Measurements from ENCODE around the gene TENM3.

Gene TENM3

DNA sequence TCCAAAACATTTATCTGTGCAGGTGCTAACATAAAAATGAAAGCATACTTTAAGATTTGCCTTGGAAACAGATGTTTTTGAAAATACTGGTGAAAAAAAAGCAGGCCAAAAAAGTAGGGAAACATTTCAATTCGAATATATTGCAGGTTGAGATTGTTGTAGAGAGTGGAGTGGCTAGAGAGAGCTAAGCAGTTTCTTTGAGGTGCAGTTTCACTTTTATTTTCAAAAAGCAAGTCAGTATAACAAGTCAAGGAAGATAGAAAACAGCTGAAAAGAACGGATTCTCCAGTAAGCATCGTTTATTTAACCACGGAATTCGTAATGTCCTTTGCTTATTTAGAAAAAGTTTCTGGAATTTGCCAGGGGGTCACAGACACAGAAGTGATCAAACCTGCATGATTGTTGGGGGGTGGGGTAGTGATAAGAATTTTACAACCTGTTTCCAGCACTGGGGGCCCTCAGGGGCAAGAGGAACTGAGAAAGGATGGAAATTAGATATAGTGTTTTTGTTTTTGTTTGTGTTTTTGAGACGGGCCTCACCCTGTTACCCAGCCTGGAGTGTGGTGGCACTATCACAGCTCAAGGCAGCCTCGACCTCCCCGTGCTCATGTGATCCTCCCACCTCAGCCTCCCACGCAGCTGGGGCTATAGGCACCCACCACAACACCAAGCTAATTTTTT, 175.0 kb downstream of the TENM3 start:
- Histone ChIP-seq H4K20me1 (ENCODE audit: insufficient read depth, low read length) (no peaks in the 10 kb centered on the region), H3K79me2 (ENCODE audit: insufficient read depth, low read length) (no peaks in the 10 kb centered on the region), H3K4me2 (ENCODE audit: insufficient read depth, low read length) (no peak overlapping the region), H3K4me3 (ENCODE audit: low read depth in 1 of 2, low read length in 2 of 2) (no peak overlapping the region), H3K27me3 (ENCODE audit: insufficient read depth, low read length, poor library complexity) (no peaks in the 10 kb centered on the region), H3K4me1 (ENCODE audit: insufficient read depth, low read length) (no peaks in the 10 kb centered on the region), H2AFZ (ENCODE audit: low read depth, low read length) (no peak overlapping the region), H3K36me3 (ENCODE audit: insufficient read depth, low read length) (no peaks in the 10 kb centered on the region), H3K27ac (ENCODE audit: low read length) (no peak overlapping the region), H3K9ac (ENCODE audit: low read depth, low read length) (no peak overlapping the region), H3K9me3 (ENCODE audit: insufficient read depth, low read length, severe bottlenecking) (peaks cover 3% of the 10 kb centered on the region)
- DNase-seq (no peak), ATAC-seq (ENCODE audit: insufficient read depth, low read depth) (no peak)
- TF ChIP-seq EZH2 (IDR thresholded peaks at IDR 0.05; ENCODE audit: borderline replicate concordance, low read depth, low read length, severe bottlenecking) = no peak
- TF ChIP-seq, protein P1, sequence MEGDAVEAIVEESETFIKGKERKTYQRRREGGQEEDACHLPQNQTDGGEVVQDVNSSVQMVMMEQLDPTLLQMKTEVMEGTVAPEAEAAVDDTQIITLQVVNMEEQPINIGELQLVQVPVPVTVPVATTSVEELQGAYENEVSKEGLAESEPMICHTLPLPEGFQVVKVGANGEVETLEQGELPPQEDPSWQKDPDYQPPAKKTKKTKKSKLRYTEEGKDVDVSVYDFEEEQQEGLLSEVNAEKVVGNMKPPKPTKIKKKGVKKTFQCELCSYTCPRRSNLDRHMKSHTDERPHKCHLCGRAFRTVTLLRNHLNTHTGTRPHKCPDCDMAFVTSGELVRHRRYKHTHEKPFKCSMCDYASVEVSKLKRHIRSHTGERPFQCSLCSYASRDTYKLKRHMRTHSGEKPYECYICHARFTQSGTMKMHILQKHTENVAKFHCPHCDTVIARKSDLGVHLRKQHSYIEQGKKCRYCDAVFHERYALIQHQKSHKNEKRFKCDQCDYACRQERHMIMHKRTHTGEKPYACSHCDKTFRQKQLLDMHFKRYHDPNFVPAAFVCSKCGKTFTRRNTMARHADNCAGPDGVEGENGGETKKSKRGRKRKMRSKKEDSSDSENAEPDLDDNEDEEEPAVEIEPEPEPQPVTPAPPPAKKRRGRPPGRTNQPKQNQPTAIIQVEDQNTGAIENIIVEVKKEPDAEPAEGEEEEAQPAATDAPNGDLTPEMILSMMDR (IDR thresholded peaks at IDR 0.05; ENCODE audit: borderline replicate concordance, extremely low read depth, low read length, poor library complexity, severe bottlenecking) = no peak

DNA sequence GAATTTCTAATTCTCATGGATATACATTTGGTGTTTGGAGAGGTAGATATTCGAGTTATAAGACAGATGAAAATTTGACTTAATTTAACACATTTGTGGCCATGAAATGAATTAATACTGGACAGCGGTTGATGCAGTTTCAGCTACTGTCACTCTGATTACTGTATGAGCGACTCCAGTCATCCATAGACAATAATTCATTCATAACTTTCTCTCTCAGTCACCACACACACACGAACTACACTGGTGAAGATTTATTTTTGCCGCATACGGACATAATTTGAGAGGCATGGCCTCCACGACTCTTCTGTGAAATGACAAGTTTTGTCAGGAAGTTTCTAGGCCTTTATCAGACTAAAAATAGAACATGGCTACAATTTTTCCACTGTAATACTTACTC, 177.0 kb downstream of the TENM3 start:
- H3K9ac ChIP-seq (ENCODE audit: low read depth, low read length) = no peak overlapping the region
- no peaks in the 10 kb centered on the region for H3K79me2 ChIP-seq (ENCODE audit: insufficient read depth, low read length)
- ATAC-seq (ENCODE audit: insufficient read depth, low read depth) (no peak), DNase-seq (no peak)
- H3K27ac ChIP-seq (ENCODE audit: low read length) = no peak overlapping the region
- no peaks in the 10 kb centered on the region for H4K20me1 ChIP-seq (ENCODE audit: insufficient read depth, low read length)
- no peaks in the 10 kb centered on the region for H3K9me3 ChIP-seq (ENCODE audit: insufficient read depth, low read length, severe bottlenecking)
- H3K36me3 ChIP-seq (ENCODE audit: insufficient read depth, low read length) = no peaks in the 10 kb centered on the region
- TF ChIP-seq, protein P1 (IDR thresholded peaks at IDR 0.05; ENCODE audit: borderline replicate concordance, extremely low read depth, low read length, poor library complexity, severe bottlenecking) = no peak
- no peak for TF ChIP-seq EZH2 (IDR thresholded peaks at IDR 0.05; ENCODE audit: borderline replicate concordance, low read depth, low read length, severe bottlenecking)
- H3K4me2 ChIP-seq (ENCODE audit: insufficient read depth, low read length) = no peak overlapping the region
- H3K4me1 ChIP-seq (ENCODE audit: insufficient read depth, low read length) = no peaks in the 10 kb centered on the region
- no peak overlapping the region for H2AFZ ChIP-seq (ENCODE audit: low read depth, low read length)
- no peak overlapping the region for H3K4me3 ChIP-seq (ENCODE audit: low read depth in 1 of 2, low read length in 2 of 2)
- H3K27me3 ChIP-seq (ENCODE audit: insufficient read depth, low read length, poor library complexity) = no peaks in the 10 kb centered on the region

DNA sequence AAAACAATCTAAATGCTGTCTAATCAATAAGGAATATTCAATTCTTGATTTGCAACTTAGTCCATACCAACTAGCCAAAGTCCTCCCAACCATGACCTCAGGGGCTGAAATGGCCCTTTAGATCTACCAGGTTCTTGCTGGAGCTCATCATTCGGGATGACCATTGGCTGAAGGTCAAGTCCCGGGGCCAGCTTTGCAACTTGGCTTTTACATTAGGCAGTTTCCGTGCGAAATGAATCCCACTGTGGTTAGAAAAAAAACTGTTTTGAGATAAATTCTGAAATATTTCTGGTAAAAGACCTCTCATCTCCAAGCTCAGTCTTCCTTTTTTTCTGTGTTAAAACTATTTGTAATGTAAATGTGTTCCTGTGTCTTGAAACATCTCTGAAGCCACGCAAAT, 178.6 kb downstream of the TENM3 start:
- Histone ChIP-seq H2AFZ (ENCODE audit: low read depth, low read length) (no peak overlapping the region), H3K4me3 (ENCODE audit: low read depth in 1 of 2, low read length in 2 of 2) (no peak overlapping the region), H3K9ac (ENCODE audit: low read depth, low read length) (no peak overlapping the region), H3K9me3 (ENCODE audit: insufficient read depth, low read length, severe bottlenecking) (no peaks in the 10 kb centered on the region), H3K27me3 (ENCODE audit: insufficient read depth, low read length, poor library complexity) (no peaks in the 10 kb centered on the region), H3K36me3 (ENCODE audit: insufficient read depth, low read length) (no peaks in the 10 kb centered on the region), H3K27ac (ENCODE audit: low read length) (no peak overlapping the region), H3K4me2 (ENCODE audit: insufficient read depth, low read length) (no peak overlapping the region), H3K4me1 (ENCODE audit: insufficient read depth, low read length) (no peaks in the 10 kb centered on the region), H3K79me2 (ENCODE audit: insufficient read depth, low read length) (no peaks in the 10 kb centered on the region), H4K20me1 (ENCODE audit: insufficient read depth, low read length) (no peaks in the 10 kb centered on the region)
- no peak for ATAC-seq (ENCODE audit: insufficient read depth, low read depth)
- TF ChIP-seq, protein P1 (IDR thresholded peaks at IDR 0.05; ENCODE audit: borderline replicate concordance, extremely low read depth, low read length, poor library complexity, severe bottlenecking) = no peak
- no peak for TF ChIP-seq EZH2 (IDR thresholded peaks at IDR 0.05; ENCODE audit: borderline replicate concordance, low read depth, low read length, severe bottlenecking)
- no peak for DNase-seq
